CD4-positive, alpha-beta T cell treated with Interferon alpha-2 for 1 hour (primary cell): ENCODE data around the gene USP35.

Experiments used
- DNase-seq, 2 donors: peaks; one replicate each; pipeline ENCODE4 v3.0.0-alpha.2; 2020 to 2022

The USP35 gene

DNA sequence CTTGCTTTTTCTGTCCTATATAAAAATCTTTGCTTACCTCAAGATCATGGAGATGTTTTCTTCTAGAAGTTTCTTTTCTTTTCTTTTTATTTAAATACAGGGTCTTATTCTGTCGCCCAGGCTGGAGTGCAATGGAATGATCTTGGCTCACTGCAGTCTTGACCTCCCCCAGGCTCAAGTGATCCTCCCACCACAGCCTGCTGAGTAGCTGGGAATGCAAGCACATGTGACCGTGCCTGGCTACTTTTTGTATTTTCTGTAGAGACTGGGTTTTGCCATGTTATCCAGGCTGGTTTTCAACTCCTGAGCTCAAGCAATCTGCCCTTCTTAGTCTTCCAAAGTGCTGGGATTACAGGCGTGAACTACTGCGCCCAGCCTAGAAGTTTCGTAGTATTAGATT lies 45.3 kb downstream of the USP35 start:
- DNase-seq = no peak

DNA sequence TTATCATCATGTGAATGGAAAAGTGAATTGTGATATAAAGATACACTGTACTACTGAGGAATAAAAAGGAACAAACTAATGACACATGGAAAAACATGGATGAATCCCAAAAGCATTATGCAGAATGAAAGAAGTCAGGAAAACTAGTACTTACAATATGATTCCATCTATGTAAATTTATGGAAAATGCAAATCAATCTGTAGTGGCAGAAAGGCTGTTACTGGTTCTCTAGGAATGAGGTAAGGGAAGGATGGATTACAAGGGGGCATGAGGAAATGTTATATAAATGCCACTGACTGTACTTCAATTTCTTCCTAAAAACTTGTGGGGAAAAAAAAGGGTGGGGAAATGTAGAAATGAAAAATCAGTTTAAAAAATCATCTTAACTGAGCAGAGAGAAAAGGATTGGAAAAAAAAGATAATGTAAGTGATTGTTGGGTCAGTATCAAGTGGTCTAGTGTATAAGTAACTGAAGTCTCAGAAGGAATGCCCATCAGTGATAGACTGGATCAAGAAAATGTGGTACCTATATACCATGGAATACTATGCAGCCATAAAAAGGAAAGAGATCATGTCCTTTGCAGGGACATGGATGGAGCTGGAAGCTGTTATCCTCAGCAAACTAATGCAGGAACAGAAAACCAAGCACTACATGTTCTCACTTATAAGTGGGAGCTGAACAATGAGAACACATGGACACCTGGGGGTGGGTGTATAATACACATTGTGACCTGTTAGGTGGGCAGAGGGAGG lies 48.8 kb downstream of the USP35 start:
- no peak for DNase-seq

DNA sequence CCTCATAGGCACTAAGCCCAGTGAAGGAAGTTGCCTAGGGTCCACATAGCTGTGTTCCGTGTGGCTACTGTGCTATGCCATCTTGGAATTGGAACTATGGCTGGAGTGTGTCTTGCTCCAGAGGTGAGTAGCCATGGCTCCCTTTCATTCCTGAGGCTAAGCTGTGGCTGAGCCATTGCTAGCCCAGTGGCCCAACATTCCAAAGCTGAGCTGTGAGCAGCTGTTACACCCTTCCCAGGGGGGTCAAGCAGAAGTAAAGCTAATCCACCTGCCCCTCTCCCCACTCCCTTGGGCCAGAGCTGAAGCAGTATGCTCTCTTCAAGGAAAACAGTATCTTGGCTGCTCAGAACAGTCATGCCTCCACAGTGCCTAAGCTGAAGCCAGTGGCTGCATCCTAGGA lies 51.1 kb downstream of the USP35 start:
- no peak for DNase-seq

DNA sequence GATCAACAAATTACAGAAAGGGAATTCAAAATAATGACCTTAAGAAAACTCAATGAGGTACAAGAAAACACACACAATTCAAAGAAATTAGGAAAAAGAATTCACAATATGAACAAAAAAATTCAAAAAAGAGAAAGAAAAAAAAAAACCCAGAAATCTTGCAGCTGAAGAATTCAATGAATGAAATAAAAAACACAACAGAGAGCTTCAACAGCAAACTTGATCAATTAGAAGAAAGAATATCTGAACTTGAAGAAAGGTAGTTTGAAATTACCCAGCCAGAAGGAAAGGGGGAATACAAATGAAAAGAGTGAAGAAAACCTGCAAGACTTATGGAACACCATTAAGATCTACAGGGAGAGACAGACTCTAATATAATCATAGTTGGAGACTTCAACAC lies 52.8 kb downstream of the USP35 start:
- DNase-seq = no peak

DNA sequence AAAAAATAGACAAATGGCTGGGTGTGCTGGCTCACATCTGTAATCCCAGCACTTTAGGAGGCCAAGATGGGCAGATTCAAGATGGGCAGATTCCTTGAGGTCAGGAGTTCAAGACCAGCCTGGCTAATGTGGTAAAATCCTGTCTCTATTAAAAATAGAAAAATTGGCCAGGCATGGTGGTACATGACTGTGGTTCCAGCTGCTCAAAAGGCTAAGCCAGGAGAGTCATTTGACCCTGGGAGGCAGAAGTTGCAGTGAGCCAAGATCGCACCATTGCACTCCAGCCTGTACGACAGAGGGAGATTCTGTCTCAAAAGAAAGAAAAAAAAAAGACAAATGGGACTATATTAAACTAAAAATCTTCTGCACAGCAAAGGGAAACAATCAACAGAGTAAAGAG lies 55.4 kb downstream of the USP35 start:
- no peak for DNase-seq

DNA sequence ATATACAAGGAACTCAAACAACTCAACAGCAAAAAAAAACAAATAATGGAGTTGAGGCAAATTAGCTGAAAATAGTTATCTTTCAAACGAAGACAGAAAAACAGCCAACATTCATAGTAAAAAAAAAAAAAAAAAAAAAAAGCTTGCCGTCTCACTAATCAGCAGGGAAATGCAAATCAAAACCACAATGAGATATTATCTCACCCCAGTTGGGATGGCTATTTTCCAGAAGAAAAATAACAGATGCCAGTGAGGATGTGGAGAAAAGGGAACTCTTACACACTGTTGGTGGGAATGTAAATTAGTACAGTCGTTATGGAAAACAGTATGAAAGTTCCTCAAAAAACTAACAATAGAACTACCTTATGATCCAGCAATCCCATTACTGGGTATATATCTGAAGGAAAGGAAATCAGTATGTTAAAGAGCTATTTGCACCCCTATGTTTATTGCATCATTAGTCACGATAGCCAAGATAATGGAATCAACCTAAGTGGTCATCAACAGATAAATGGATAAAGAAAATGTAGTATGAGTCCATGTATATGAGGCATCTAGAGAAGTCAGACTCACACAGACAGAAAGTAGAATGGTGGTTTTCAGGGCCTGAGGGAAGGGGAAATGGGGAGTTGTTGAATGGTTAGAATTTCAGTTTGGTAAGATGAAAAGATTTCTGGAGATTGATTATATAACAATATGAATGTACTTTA lies 56.0 kb downstream of the USP35 start:
- DNase-seq = no peak

DNA sequence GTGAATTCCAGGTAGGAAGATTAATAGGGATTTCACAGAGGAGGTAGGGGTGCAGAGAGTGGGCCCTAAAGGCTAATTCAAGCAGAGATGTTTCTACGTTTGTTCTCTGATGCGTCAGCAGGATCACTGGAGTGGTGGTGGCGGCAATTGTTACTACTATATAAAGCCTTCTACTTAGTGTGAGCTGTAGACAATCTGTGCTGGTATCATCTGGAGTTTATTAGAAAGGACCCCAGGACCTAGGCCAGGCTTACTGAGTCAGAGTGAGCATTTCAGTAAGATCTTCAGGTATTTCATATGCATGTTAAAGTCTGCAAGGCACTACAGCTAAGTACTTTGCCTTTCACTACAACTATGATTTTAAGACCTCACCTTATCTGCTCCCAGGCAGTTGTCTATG lies 59.5 kb downstream of the USP35 start:
- DNase-seq = no peak

DNA sequence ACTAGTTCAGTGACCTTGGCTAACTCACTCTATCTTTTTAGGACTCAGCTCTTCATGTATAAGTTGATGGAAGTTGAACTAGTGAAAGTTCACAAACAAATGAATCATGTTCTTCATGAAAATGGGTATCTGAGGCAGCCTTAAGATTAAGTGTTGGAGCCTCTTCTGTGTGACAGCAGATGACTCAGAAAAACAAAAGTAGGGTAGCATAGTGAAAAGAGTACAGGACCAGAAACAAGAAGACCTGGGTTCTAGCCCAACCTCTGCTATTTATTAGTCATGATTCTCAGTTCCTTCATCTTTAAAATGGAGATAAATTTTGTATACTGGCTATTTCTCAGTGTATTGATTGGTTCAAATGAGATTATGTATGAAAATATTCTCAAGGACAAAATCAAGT lies 60.2 kb downstream of the USP35 start:
- DNase-seq = no peak

DNA sequence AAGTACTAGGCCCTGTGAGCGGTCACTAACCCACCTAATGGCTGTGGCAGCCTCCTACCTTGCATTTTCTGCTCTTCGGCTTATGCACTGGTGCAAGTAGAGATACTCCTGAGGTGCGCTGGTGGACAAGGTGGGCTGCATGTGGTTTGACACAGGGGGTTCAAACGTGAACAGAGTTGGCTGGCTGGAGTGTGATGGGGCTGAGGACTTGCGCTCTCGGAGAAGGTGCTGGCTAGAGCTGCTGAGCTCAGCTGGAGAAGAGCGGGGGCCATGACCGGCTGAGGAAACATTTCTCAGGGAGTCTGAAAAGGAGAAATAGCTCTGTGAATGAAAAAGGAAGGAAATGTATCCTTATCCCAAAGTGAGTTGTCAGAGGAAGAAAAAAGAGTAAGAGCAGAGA lies 61.4 kb downstream of the USP35 start:
- no peak for DNase-seq

DNA sequence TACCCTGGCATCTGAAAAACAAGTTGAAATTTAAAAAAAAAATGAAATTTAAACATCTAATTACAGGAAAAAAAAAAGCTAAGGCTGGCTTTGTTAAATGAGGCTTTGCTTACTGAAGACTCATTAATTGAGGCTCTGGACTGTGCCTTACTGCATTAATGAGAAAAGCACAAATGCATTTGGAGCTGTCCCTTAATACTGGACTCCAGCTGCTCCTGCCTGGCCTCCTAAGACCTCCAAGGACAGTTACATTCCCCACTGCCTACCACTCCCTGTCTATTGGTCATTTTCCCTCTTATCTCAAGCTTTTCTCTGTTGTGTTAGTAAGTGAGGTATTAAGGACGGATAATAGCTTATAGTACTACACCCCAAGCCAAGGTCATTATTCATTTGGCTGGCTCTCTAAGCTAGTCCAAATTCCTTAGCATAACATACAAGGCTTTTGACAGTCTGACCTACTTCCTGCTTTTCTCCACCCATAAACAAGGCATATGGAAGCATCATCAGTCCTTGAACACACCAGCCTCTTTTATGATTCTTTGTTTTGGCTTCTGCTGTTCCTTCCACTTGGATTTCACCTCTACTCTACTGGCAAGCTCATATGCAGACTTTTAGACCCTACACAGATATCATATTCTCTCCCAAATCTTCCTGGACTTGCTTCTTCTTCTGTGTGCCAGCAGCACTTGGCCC lies 62.5 kb downstream of the USP35 start:
- no peak for DNase-seq

DNA sequence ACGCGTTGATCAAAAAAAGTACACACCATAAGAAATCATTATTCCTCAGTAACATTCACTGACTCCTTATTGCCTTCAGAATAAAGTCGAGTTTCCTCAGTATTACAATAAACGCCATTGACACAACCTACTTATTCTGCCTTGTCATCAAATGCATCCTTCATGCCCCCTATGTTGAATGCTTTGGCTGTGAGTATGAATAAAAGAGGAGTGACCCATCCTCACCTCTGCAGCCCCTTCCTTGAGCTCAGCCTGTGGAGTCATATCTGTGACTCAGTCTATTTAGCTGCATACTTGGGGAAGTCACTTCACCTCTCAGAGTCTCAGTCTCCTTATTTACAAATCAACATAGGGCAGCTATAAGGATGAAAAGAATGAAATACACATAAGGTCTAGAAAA lies 65.1 kb downstream of the USP35 start:
- DNase-seq = no peak

DNA sequence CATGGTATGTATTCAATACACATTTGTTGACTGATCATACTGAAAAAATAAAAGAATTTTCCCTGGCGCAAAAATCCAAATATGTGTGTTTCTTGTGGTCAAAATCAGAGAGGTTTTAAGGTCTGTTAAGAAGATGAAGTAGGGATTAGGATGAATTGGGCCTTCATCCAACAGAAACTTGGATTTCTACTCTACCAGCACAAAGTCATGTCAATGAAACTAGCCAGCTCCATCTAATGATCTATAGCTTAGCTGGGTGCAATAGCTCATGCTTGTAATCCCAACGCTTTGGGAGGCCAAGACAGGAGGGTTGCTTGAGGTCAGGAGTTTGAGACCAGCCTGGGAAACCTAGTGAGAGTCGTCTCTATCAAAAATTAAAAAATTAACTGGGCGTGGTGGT lies 65.5 kb downstream of the USP35 start:
- DNase-seq = no peak

DNA sequence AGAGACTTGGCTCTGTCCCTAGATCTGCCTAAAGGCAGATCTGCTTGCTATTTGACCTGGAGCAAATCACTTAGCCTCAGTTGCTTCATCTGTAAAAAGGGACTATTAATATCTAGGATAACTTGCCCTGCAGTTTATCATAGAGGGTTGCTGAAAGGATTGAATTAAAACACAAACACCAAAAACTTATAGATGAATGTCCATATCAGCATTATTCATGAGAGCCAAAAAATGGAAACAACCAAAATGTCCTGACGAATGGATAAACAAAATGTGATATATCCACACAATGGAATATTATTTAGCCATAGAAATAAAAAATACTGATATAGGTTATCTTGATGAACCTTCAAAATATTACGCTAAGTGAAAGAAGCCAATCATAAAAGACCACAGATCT lies 67.2 kb downstream of the USP35 start:
- no peak for DNase-seq

DNA sequence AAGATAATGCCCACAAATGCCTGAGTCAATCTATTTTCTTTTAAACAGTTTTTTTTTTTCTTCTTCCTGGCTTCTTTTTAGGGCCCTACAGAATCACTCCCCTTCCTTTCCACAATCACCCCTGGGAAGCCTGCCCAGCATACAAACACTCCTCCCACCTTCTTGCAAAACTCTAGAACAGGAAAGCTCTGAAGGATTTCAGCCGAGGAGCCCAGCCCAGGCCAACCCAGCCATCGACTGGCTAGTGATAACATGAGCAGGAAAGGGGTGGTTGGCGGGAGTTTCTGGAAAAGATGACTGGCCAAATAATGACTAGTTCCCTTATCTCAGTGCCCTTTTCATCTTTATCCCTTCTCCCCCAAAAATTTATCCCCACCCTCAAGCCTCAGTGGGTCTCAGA lies 68.2 kb downstream of the USP35 start:
- no peak for DNase-seq

DNA sequence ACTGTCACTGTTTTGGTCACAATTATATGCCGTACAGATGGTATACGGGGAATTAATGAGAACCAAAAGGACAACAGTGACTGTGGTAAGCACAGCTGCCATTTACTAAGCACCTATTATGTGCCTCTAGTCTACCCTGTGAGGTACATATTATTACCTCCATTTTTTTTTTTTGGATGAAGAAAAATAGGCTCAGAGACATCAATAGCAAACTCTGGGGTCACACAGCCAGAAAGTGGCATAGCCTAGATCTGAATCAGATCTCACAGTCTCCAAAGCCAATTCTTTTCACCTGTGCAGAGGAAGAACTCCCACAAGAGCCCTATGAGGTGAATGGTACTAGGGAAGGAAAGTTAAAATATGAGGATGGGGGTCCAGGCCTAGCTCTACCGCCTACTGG lies 68.9 kb downstream of the USP35 start:
- DNase-seq = no peak

DNA sequence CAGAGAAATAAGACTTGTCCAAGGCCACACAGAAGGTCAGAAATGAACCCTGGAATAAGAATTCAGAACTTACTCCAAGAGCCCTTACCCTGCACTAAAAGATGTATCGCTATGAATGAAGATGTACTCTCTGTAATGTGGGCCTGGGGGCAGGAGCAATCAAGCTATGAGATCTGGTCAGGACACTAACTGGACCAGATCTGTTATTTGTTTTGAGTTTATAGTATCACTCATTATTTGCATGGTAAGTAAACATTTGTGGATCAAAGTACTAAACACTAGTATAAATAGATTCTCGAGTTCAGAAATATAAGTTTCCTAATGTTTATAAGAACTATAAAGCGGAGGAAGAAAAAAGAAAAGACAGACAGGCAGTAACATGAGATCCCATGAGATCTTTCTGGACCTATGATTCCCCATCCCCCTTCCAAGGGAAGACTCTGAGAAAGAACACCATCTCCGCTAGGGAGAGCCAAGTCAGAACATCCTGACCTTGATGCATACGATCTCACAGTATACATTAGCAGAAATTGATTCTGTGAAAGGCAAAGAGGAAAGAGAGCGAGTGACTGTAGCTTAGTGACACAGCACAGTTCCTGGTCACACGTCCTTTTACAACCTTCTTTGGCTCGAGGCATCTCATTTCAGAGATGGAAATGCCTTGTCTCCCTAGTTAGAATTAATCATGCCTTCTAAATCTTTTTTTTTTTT lies 71.2 kb downstream of the USP35 start:
- no peak for DNase-seq

DNA sequence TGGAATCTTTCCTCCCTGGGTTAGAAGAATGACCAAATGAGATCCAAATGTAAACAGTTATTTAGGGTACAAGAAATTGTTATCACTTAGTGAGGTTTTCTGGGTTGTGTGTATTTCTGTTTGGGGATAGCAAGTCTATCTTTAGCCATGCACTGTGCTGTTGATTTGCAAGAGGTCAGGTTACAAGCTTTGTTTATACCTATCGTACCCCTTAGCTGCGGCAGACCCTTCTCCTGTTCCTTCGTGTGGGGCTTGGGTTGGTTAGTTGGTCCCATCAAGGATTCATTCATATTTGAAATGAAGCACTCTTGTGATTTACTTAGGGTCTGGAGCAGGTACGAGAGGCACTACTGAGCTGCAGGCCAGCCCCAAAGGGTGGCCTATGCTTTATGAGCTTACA lies 72.6 kb downstream of the USP35 start:
- no peak for DNase-seq

DNA sequence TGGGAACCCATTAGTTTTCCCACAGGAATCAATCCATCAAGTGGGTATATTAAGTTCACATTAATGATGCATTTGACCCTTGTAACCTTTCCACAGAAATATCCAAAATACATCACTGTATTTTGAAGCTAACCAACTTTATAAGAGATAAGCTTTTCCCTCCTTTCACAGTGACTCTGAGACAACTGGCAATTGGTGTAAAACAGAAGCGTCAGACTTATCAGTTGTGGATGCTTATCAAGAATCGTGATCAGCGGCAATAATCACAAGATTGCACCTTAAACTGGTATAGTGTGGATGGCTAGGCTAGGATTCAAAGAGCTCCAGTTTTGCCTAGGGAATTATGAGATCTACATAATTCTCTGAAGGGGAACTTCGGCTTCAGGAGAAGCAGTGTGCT lies 73.1 kb downstream of the USP35 start:
- DNase-seq = no peak

DNA sequence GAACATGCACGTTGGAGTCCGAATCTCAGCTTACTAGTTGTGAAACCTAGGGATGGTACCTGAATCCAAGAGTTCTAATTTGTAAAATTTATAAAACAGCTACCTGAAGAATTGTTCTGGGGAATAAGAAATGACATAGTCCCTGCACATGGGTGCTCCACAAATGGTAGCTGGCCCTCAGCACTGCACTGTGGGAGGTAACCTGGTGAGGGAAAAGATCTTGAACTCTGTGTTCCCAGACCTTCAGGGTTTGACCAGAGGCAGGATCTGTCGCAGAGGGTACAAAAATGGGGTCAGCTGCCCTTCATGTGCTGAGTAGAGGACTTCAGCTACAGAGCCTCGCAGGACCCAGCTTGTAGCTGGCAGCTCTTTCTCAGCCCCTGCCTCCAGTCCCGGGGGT lies 73.5 kb downstream of the USP35 start:
- no peak for DNase-seq

DNA sequence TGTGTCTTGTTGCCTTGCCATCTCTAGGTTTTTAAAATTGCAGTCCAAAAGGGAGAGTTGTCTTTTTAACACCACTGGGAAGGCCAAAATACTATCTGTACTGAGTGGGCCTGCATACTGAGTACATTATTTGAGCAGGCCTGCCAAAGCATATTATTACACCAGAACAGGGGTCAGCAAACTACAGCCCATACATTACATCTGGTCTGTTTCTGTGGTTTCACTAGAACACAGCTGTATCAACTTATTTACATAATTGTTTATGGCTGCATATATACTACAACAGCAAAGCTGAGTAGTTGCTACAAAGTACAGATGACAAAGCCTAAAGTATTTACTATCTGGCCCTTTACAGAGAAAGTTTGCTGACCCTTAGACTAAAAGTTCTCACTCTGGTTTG lies 74.0 kb downstream of the USP35 start:
- DNase-seq = no peak
